ENCODE results near the gene ZNF451.

The ZNF451 gene

DNA sequence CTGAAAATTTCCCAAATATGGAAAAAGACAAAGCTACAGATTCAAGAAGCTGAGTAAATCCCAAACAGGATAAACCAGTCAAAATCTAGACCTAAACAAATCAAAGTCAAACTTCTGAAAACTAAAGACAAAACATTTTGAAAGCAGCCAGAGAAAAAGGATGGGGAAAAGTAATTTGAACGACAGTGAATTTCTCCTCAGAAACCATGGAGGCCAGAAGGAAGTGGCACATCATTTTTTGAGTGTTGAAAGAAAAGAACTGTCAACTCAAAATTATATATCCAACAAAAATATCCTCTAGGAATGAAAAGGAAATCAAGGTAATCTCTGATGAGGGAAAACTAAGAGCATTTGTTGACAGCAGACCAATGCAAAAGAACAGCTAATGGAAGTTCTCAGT lies 125.3 kb downstream of the ZNF451 start:
- no peak for DNase-seq

DNA sequence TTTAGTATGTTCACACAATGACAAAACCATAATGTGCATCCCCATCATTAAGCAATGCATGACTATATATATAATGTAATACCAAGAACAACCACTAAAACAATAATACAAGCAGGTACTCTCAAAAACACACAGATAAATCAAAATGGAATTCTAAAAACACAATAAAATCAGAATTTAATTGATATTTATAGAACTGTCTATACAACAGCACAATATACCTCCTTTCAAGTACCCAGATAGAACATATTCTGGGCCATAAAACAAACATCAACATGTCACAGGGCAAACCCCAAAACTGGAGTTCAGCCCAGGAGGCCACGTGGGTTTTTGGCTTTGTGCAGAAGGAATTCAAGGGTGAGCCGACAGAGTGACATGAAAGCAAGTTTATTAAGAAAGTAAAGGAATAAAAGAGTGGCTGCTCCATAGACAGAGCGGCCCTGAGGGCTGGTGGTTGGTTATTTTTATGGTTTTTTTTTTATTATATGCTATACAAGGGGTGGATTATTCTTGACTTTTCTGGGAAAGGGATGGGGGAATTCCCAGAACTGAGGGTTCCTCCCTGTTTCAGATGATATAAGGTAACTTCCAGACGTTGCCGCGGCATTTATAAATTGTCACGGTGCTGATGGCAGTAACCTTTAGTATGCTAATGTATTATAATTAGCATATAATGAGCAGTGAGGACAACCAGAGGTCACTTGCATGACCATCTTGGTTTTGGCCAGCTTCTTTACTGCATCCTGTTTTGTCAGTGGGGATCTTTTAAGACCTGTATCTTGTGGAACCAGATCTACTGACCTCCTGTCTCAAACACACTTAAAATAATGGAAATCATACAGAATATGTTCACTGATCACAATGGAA lies 126.5 kb downstream of the ZNF451 start:
- DNase-seq, result no peak

GRCh38 chr6:57217270-57217669 lies 127.3 kb downstream of the ZNF451 start:
- DNase-seq, result no peak
